Panc1 (cell line): ENCODE data around the gene ARMC2.

Source experiments
- CTCF ChIP-seq: fragments of 450-650 bp; IDR thresholded peaks from 2 replicates; pipeline ENCODE4 v1.5.1; 2017; ENCODE audit warnings: mild to moderate bottlenecking
- POLR2AphosphoS5 ChIP-seq: IDR thresholded peaks from 2 replicates; pipeline ENCODE4 v1.6.1; 2012; ENCODE audit warnings: mild to moderate bottlenecking, low read depth, low read length, moderate library complexity
- REST ChIP-seq, 2 experiments: IDR thresholded peaks; 2 replicates each; pipeline ENCODE4 v1.6.1; 2011 to 2012; ENCODE audit warnings: low read depth in 2 of 2, control low read depth in 1 of 2, low read length in 1 of 2, mild to moderate bottlenecking in 1 of 2, moderate library complexity in 1 of 2; ENCODE audit not compliant: insufficient read depth in 1 of 2

- no peak for TF ChIP-seq CTCF
- TF ChIP-seq POLR2AphosphoS5: no peak
- TF ChIP-seq REST (IDR thresholded peaks at IDR 0.05; ENCODE audit: insufficient read depth in 1 of 2, low read depth in 2 of 2, low read length in 1 of 2): no peak
Observed at GRCh38 chr6:109013656-109014305, 165.6 kb downstream of the ARMC2 start.
